Cardiac fibroblast (primary cell): ENCODE results near the gene ZNF580.
A peak's percentile ranks its signal among the peaks of the same experiment; 100 is the strongest.

ENCODE experiments used
- DNase-seq, 2 donors: peaks; one replicate each; pipeline versions ENCODE4 v3.0.0 to v3.0.0-alpha.2; 2010; ENCODE audit warnings: low read depth in 2 of 2
- H3K4me3 ChIP-seq, 2 donors: replicated peaks in 1 of 2; 1 replicate in 1 of 2; 2 replicates in 1 of 2; pipeline ENCODE4 v1.5.1; 2011; ENCODE audit warnings: low read depth in 2 of 2, low read length in 2 of 2, mild to moderate bottlenecking in 2 of 2, moderate library complexity in 1 of 2
- TF ChIP-seq, protein P1 (sequence below): IDR thresholded peaks from one replicate; pipeline ENCODE4 v1.5.1; 2011; ENCODE audit warnings: low read depth, mild to moderate bottlenecking, low read length, inconsistent platforms

ZNF580 gene

DNA sequence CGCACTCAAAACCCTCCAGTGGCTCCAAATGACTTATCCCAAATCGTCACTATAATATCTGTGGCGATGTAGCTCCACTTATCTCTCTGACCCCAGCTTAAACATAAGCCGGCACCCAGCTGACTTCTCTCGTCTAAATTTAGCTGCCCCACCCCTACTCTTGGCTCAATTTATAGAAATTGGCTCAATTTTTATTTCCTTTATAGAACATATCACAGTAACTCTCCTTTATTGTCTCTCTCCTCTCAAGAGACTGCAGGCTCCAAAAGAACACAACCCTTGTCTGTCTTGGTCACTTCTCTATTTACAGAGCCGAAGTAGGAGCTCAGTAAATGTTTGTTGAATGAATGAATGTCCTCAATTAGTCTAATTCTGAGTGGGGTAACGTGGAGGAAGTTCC, 17.2 kb upstream of the ZNF580 start:
- TF ChIP-seq, protein P1, sequence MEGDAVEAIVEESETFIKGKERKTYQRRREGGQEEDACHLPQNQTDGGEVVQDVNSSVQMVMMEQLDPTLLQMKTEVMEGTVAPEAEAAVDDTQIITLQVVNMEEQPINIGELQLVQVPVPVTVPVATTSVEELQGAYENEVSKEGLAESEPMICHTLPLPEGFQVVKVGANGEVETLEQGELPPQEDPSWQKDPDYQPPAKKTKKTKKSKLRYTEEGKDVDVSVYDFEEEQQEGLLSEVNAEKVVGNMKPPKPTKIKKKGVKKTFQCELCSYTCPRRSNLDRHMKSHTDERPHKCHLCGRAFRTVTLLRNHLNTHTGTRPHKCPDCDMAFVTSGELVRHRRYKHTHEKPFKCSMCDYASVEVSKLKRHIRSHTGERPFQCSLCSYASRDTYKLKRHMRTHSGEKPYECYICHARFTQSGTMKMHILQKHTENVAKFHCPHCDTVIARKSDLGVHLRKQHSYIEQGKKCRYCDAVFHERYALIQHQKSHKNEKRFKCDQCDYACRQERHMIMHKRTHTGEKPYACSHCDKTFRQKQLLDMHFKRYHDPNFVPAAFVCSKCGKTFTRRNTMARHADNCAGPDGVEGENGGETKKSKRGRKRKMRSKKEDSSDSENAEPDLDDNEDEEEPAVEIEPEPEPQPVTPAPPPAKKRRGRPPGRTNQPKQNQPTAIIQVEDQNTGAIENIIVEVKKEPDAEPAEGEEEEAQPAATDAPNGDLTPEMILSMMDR: no peak
- no peak for DNase-seq
- peak overlapping the region in 1 of 2 donors; percentile 21 for H3K4me3 ChIP-seq

- peak within 1 kb of the TSS; percentile 64 to 74 for H3K4me3 ChIP-seq
- DNase-seq: peak; percentile 95 to 96
- TF ChIP-seq, protein P1: no peak
Measured at GRCh38 chr19:55624109-55625003, 16.4 kb upstream of the ZNF580 start, which contains the start of gene ZNF784. ZNF784 (minus strand) TSS chr19:55624566; CDS start chr19:55624561, 5 bp downstream.

DNA sequence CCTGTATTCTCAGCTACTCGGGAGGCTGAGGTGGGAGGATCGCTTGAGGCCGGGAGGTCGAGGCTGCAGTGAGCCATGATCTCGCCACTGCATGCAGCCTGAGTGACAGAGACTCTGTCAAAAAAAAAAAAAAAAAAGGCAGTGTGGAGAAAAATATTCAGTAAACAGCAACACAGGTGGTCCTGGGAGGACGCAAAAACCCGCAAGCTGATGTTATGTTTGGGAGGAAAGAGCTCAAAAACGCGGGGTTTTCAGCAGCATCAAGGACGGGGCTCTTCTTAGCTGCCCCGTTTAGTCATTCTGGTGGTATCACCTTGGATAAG, 15.8 kb upstream of the ZNF580 start:
- TF ChIP-seq, protein P1: no peak
- DNase-seq: no peak
- H3K4me3 ChIP-seq: peak overlapping the region; percentile 64 to 74

DNA sequence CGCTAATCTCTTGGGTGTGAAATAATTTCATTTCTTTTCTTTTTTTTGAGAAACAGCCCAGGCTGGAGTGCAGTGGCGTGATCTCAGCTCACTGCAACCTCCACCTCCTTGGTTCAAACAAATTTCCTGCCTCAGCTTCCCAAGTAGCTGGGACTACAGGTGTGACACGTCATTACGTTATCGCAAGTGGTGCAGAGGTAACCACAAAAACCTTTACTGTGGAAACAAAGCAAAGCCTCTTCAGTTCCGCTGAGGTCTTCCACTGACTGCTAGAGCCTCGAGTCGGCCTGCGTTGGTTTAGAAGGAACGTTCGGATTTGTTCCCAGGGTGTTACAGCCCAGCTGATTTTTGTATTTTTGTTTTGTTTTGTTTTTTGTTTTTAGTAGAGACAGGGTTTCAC, 14.5 kb upstream of the ZNF580 start:
- no peak for DNase-seq
- TF ChIP-seq, protein P1: no peak
- H3K4me3 ChIP-seq: no peak overlapping the region

DNA sequence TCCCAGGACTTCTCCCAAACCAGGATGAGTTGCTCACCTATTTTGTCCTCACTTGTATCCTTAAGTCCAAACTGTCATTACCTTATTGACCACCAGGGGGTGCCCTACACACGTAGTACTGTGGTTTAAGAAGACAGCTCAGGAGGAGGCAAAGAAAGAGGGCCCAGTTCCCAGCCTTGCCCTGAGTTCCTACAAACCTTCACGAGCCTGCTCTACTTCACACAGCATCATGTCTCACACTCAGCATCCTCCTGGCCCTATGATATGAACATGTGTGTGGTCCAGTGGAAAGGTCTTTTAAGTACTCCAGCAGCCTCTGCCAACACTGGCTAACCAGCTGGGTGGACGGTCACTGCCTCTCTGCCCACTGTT, 8.4 kb upstream of the ZNF580 start:
- TF ChIP-seq, protein P1: peak; percentile 81
- DNase-seq: peak; percentile 98 to 99
- H3K4me3 ChIP-seq: no peak overlapping the region

DNA sequence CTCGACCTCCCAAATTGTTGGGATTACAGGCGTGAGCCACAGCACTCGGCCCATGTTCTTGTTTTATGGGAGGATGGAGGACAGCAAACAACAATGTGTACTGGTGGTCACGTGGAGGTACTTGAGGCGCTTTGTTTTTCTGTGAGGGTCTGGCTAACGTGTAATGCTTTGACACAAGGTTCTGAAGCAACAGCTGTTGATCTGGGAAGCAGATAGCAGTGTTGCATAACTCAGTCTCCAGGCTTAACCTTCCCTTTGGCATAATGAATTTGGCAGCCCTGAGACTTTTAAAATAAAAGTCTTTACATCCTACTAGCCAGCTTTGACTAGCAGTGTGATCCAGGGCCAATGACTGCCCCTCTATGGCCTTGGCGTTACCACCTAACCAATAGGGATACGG, 6.9 kb upstream of the ZNF580 start:
- TF ChIP-seq, protein P1: no peak
- no peak for DNase-seq
- H3K4me3 ChIP-seq: no peak overlapping the region

DNA sequence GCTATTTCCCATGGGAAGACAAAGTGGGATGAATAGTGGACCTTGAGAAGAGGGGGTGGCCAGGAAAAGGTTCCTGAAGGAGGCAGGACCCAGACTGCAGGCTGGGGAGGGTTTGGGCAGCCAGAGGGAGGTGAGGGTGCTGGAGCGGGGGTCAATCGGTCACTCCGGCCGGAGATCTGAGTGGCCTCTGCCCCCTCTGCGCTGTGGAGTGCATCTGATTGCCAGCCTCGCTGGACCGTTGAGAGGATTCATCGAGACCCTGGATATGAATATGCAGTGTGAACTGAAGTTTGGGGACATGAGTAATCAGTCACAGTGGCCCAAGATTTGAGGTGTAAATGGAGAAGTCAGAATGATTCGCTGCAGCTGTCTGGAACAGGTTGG, 5.5 kb upstream of the ZNF580 start:
- TF ChIP-seq, protein P1: no peak
- peak overlapping the region; percentile 79 to 87 for H3K4me3 ChIP-seq
- no peak for DNase-seq
